Upper lobe of right lung (tissue), 1 donor: ENCODE results near the gene IQCH. TPM values are rescaled to one million over a fixed set of nuclear protein-coding genes. Genes with fewer than 3 reads are reported as not detected.

Source experiments
- ATAC-seq: fragments of 200-7000 bp; cut with Tn5 transposase; one replicate; pipeline ENCODE4 v1.9.1; 2020; ENCODE audit warnings: mild to moderate bottlenecking, moderate library complexity
- DNase-seq: peaks from one replicate; pipeline ENCODE4 v3.0.0-alpha.2; 2020
- H3K27ac ChIP-seq: fragments of 200-600 bp; one replicate; pipeline ENCODE4 v1.8.0; 2022
- H3K27me3 ChIP-seq: fragments of 200-600 bp; one replicate; pipeline ENCODE4 v1.8.0; 2022; ENCODE audit warnings: mild to moderate bottlenecking
- H3K36me3 ChIP-seq: fragments of 200-600 bp; one replicate; pipeline ENCODE4 v1.8.0; 2022
- H3K4me1 ChIP-seq: fragments of 200-600 bp; one replicate; pipeline ENCODE4 v1.8.0; 2022
- H3K4me3 ChIP-seq: fragments of 200-600 bp; one replicate; pipeline ENCODE4 v1.8.0; 2022; ENCODE audit warnings: mild to moderate bottlenecking
- H3K9me3 ChIP-seq: fragments of 200-600 bp; one replicate; pipeline ENCODE4 v1.8.0; 2022
- intact Hi-C: fragments of 100-400 bp; cut with DNase I; formaldehyde crosslinking; loops from one replicate; pipeline ENCODE4 v1.11.0; 2022
- total RNA-seq: library from RNA; stranded (reverse); fragmentation: NEBNext Ultra II Directional; extraction: Animal tissue kit (Norgen Biotek cat#: 25700); gene quantifications from one replicate; pipeline ENCODE4 v1.2.1, GENCODE V29; 2021
- TF ChIP-seq, protein P1 (sequence below): fragments of 200-600 bp; IDR thresholded peaks from one replicate; pipeline ENCODE4 v1.8.0; 2022; ENCODE audit warnings: antibody characterized with exemption
- donor health status: DM: no; HTN: yes; CAD: no; lungs with severe emphysema.

The IQCH gene
- total RNA-seq, 1 donor from 2014 or later = 0.93 TPM

DNA sequence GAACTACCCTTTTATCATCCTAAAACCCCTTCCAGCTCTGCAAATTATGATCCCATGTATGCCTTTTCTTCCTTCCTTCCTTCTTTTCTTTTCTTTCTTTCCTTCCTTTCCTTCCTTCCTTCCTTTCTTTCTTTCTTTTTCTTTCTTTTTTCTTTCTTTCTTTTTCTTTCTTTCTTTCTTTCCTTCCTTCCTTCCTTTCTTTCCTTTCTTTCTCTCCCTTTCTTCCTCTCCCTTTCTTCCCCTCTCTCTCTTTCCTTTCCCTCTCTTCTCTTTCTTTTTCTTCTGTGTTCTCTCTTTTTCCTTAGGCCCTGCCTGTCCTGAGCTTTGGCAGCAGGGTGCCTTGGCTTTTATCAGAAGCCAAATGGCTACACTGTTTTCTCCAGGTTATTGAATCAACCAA lies 66.8 kb downstream of the IQCH start:
- H3K36me3 ChIP-seq = no peaks in the 10 kb centered on the region
- intact Hi-C loops = no loop called here
- no peaks in the 10 kb centered on the region for H3K27me3 ChIP-seq
- H3K4me3 ChIP-seq = no peak overlapping the region
- no peak for DNase-seq
- no peaks in the 10 kb centered on the region for H3K4me1 ChIP-seq
- no peak overlapping the region for H3K27ac ChIP-seq
- H3K9me3 ChIP-seq = no peaks in the 10 kb centered on the region
- TF ChIP-seq, protein P1, sequence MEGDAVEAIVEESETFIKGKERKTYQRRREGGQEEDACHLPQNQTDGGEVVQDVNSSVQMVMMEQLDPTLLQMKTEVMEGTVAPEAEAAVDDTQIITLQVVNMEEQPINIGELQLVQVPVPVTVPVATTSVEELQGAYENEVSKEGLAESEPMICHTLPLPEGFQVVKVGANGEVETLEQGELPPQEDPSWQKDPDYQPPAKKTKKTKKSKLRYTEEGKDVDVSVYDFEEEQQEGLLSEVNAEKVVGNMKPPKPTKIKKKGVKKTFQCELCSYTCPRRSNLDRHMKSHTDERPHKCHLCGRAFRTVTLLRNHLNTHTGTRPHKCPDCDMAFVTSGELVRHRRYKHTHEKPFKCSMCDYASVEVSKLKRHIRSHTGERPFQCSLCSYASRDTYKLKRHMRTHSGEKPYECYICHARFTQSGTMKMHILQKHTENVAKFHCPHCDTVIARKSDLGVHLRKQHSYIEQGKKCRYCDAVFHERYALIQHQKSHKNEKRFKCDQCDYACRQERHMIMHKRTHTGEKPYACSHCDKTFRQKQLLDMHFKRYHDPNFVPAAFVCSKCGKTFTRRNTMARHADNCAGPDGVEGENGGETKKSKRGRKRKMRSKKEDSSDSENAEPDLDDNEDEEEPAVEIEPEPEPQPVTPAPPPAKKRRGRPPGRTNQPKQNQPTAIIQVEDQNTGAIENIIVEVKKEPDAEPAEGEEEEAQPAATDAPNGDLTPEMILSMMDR = no peak
- ATAC-seq = no peak

DNA sequence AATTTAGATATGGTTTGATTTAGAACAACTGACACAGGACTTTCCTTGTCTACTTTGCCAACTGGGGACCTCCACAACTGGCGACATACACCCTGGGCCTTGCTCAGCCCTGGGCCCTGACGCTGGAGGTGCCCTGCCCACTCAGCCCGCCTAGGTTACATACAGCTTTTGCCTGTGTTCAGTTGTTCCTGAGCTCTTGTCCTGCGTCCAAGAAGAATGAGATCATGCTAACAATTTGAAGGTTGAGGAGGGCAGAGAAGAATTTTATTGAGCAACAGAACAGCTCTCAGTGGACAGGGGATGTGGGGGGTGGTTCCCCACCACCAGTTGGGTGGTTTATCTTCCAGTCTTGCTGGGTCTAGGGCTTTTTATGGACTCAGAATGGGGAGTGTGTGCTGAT lies 67.9 kb downstream of the IQCH start:
- H3K36me3 ChIP-seq = no peaks in the 10 kb centered on the region
- H3K27me3 ChIP-seq = no peaks in the 10 kb centered on the region
- no peak for DNase-seq
- no peaks in the 10 kb centered on the region for H3K4me1 ChIP-seq
- H3K9me3 ChIP-seq = peaks cover 6% of the 10 kb centered on the region
- intact Hi-C loops = no loop called here
- TF ChIP-seq, protein P1 = no peak
- no peak overlapping the region for H3K4me3 ChIP-seq
- no peak for ATAC-seq
- no peak overlapping the region for H3K27ac ChIP-seq

DNA sequence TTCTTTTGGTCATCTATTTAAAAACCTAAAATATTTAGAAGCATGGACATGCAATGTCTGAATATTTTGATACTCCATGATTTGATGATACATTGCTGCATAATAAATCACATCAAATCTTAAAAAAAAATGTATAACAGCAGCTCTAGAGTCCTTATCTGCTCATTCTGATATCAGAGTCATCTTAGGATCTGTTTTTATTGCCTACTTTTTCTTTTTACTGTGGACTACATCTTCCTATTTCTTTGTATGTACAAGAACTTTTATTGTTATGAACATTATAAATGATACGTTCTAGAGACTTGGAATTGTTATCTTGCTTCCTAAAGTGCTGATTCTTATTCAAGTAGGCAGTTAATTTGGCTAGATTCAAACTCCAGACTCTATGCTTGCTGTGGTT lies 72.7 kb downstream of the IQCH start:
- DNase-seq (no peak), ATAC-seq (no peak)
- Histone ChIP-seq H3K4me3 (no peak overlapping the region), H3K4me1 (no peaks in the 10 kb centered on the region), H3K9me3 (peaks cover 8% of the 10 kb centered on the region), H3K36me3 (no peaks in the 10 kb centered on the region), H3K27me3 (no peaks in the 10 kb centered on the region), H3K27ac (no peak overlapping the region)
- intact Hi-C loops = no loop called here
- TF ChIP-seq, protein P1 = no peak

DNA sequence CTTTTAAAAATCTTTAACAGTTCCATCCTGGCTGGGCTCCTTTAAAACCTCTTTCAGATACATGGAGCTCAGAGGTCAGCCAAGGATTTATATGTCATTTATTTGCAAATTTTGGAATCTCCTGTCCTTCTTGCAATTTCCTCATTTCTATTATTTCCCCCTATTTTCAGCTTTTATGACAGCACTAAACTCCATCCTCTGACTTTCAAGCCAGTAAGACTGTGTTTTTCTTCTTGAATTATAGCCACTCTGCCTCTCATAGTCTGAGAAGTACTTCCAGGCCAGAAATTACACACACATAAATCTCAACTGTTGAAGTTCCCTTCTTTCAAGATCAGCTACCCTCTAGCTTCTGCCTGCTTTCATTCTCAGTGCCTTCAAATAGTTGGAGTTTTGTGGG lies 73.2 kb downstream of the IQCH start:
- ATAC-seq (no peak), DNase-seq (no peak)
- Histone ChIP-seq H3K36me3 (no peaks in the 10 kb centered on the region), H3K4me1 (no peaks in the 10 kb centered on the region), H3K4me3 (no peak overlapping the region), H3K9me3 (peaks cover 8% of the 10 kb centered on the region), H3K27ac (no peak overlapping the region), H3K27me3 (no peaks in the 10 kb centered on the region)
- intact Hi-C loops = no loop called here
- TF ChIP-seq, protein P1 = no peak

DNA sequence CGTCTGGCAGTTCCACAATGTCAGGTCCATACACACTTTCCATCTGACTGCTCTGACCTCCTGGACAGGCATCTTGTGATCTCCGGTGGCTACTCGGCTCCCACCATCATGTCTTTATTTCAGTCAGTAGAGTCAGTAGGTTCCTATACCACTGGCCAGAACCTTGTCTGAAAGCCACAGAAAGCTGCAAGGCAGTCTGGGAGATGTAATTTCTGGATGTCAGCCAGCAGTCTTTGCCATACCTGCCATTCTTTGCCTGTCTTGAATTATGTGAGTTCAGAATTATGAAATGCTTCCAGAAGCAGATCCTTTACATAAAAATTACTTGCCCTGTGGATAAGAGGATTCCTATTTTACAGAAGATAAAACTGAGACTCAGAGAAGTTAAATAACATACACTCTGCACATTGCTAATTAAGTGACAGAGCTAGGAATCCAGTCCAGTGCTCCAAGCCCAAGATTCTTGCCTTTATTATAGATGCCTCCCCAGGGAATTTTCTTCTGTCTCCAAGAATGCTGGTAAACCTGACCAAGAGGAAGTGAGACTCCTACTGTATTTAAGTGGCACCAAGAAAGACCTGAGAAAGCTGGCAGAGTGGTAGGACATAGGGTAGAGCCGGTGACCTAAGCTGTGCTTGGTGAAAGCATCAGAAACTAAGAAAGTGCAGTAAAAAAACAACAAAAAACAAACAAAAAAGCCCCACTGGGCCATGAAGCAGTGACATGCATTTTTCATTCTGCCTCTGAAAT lies 75.6 kb downstream of the IQCH start:
- Histone ChIP-seq H3K27ac (no peak overlapping the region), H3K36me3 (no peaks in the 10 kb centered on the region), H3K4me3 (no peak overlapping the region), H3K27me3 (no peaks in the 10 kb centered on the region), H3K4me1 (no peaks in the 10 kb centered on the region), H3K9me3 (peaks cover 8% of the 10 kb centered on the region)
- TF ChIP-seq, protein P1 = no peak
- DNase-seq = no peak
- intact Hi-C loops = no loop called here
- ATAC-seq = no peak

DNA sequence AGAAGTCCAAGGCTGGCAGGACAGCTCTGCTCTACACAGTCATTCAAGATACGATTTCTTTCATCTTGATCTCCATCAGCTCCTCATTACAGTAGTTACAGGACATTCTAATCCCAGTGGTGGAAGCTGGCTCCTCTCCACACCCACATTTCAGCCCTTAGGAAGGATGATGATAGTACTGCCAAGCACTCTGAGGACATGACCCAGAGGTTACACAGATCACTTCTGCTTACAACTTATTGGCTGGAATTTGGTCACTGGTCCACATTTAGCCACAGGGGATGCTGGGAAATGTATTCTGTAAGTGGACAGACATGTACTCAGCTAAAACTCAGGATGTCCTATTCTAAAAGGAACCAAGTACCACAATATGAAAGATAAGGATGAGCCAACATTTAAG lies 77.1 kb downstream of the IQCH start:
- no peaks in the 10 kb centered on the region for H3K27me3 ChIP-seq
- TF ChIP-seq, protein P1 = no peak
- no peak overlapping the region for H3K27ac ChIP-seq
- ATAC-seq (peak; percentile 50), DNase-seq (no peak)
- H3K9me3 ChIP-seq = peaks cover 8% of the 10 kb centered on the region
- H3K36me3 ChIP-seq = no peaks in the 10 kb centered on the region
- no peak overlapping the region for H3K4me3 ChIP-seq
- no peaks in the 10 kb centered on the region for H3K4me1 ChIP-seq
- intact Hi-C loops = no loop called here
